ENCODE results near the gene PI4K2B.

DNA sequence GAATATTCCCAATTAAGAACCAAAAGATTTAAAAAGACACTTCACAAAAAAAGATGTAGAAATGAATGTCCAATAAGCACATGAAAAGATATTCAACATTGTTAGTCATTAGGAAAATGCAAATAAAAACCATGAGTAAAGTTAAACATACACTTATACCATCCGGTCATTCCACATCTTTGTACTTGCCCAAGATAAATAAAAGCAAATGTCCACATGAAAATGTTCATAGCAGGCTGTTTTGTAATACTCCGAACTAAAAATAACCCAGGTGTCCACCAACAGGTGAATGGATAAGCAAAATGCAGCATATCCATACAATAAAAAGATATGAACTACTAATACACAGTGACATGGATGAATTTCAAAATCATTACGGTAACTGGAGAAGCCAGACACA, 50.1 kb downstream of the PI4K2B start:
- TF ChIP-seq, protein P1, sequence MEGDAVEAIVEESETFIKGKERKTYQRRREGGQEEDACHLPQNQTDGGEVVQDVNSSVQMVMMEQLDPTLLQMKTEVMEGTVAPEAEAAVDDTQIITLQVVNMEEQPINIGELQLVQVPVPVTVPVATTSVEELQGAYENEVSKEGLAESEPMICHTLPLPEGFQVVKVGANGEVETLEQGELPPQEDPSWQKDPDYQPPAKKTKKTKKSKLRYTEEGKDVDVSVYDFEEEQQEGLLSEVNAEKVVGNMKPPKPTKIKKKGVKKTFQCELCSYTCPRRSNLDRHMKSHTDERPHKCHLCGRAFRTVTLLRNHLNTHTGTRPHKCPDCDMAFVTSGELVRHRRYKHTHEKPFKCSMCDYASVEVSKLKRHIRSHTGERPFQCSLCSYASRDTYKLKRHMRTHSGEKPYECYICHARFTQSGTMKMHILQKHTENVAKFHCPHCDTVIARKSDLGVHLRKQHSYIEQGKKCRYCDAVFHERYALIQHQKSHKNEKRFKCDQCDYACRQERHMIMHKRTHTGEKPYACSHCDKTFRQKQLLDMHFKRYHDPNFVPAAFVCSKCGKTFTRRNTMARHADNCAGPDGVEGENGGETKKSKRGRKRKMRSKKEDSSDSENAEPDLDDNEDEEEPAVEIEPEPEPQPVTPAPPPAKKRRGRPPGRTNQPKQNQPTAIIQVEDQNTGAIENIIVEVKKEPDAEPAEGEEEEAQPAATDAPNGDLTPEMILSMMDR (IDR thresholded peaks at IDR 0.05; ENCODE audit: insufficient read depth, low read length) = no peak
- TF ChIP-seq POLR2AphosphoS5 (IDR thresholded peaks at IDR 0.05; ENCODE audit: low read depth) (no peak), SPI1 (IDR thresholded peaks at IDR 0.05; ENCODE audit: borderline replicate concordance, low read depth) (no peak), GABPA (IDR thresholded peaks at IDR 0.05; ENCODE audit: low read depth) (no peak)
- TF ChIP-seq, protein P2, sequence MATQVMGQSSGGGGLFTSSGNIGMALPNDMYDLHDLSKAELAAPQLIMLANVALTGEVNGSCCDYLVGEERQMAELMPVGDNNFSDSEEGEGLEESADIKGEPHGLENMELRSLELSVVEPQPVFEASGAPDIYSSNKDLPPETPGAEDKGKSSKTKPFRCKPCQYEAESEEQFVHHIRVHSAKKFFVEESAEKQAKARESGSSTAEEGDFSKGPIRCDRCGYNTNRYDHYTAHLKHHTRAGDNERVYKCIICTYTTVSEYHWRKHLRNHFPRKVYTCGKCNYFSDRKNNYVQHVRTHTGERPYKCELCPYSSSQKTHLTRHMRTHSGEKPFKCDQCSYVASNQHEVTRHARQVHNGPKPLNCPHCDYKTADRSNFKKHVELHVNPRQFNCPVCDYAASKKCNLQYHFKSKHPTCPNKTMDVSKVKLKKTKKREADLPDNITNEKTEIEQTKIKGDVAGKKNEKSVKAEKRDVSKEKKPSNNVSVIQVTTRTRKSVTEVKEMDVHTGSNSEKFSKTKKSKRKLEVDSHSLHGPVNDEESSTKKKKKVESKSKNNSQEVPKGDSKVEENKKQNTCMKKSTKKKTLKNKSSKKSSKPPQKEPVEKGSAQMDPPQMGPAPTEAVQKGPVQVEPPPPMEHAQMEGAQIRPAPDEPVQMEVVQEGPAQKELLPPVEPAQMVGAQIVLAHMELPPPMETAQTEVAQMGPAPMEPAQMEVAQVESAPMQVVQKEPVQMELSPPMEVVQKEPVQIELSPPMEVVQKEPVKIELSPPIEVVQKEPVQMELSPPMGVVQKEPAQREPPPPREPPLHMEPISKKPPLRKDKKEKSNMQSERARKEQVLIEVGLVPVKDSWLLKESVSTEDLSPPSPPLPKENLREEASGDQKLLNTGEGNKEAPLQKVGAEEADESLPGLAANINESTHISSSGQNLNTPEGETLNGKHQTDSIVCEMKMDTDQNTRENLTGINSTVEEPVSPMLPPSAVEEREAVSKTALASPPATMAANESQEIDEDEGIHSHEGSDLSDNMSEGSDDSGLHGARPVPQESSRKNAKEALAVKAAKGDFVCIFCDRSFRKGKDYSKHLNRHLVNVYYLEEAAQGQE (IDR thresholded peaks at IDR 0.05; ENCODE audit: insufficient replicate concordance, low read depth) = no peak

Measured in HL-60 (cell line).